ENCODE results near the gene CBARP.
A peak's percentile ranks its signal among the peaks of the same experiment; 100 is the strongest.
"Not testable (repeated sequence)": the region's sequence is repeated elsewhere in the genome, so short reads cannot be mapped to it uniquely, and the experiment has no call there.

CBARP gene

DNA sequence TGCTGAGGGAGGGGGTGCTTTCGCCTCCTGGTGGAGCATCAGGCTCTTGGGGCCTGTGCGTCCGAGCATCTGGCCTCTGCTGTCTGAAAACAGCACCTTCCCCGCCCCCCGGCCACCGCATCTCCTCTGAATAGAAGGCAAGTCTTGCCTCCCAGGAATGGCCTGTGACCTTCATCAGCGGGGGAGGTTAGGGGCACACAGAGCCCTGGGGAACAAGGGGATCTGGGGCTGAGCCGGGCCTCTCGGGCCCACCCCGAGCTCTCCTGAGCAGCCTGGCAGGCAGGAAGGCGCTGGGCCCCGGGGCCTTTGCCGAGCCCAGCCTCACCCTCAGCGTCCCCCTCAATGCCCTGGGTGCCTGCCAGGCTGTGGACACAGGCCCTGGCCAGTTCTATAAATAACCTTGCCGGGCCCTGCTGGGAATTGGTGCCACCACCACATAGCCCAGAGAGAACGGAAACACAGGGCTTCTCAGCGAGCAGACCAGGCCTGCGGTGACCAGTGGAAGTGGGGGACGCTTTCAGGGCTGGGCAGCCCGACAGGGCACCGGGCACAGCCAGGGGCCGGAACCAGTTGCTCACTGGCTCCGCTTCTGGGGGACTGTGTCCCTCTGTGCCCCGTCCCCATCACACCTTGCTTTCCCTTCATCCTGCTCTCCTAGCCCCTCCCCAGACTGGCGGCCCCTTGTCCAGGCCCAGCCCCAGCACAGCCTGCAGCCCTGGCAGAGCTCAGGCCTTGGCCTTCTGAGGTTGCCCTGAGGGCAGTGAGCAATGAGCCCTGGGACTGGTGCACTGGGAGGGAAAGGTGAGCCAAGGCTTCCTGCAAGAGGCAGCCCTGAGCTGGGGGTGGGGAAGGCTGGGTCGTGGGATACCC, 22.7 kb downstream of the CBARP start:
- no peak for FAIRE-seq

DNA sequence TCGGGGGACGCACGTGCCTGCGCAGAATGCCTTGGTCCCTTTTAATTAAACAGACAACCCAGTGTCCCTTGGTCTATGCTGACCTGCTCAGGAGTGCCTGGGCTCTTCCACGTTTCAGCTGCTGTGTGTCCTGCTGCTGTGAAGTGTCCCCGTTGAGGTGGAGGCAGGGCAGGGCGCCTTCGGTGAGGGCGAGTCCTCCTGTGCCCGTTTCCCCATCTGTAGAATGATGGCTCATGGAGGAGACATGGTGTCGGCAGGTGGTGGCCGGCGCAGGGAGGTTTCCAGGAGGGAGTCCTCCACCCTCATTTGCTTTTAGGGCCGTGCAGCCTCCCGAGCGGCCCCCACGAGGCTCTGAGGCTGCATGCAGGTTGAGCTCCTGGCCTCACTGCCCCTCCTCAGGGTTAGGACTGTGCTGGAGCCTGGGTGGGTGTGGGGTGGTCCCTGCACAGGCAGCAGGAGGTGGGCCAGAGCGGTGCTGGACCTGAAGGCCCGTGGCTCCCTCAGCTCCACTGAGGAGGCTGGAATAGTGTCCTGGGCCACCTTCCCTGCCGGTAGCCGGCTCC, 23.4 kb downstream of the CBARP start:
- no peak for DNase-seq (ENCODE audit: low spot score)
- FAIRE-seq = no peak

More for the DNA sequence above, 22.7 kb downstream of the CBARP start:
- peak; percentile 70 for DNase-seq (ENCODE audit: low spot score)

DNA sequence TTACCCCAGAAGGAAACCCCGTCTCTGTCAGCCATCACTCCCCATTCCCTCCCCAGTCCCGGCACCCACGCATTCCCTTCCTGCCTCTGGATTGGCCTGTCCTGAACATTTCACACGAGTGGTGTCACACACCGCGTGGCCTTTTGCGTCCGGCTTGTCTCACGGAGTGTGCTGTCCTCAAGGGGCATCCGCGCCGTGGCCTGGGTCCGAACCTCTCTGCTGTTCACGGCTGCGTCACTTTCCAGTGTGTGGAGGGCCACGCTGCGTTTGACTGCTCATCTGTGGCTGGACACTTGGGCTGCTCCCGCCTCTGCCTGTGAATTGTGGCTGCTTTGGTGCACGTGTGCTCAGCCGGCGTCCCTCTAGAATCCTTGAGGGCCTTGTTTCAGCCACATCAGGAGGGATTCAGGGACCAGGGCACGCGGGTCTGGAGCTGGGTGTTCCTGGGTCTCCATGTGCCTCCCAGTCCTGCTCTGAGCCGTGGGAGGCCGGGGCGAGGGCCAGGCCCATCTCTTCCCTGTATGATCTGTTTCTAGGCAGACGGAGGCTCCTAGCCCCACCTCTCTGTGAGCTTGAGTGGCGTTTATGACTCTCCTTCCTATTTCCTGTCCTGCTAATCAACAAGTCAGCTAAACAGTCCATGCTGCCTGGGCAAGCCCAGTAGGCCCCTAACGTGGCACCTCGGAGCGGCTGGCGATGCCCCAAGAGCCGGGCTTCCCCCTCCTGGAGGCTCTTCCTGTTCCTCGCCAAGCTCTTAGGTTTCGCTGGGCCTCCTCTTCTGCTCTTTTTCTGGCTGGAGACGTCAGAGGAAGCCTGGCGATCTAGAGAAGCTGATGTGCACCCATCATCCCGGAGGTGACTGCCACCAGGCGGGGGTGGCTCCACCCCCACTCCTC, 24.2 kb downstream of the CBARP start:
- FAIRE-seq = peak; percentile 15
- DNase-seq (ENCODE audit: low spot score) = peak; percentile 77

DNA sequence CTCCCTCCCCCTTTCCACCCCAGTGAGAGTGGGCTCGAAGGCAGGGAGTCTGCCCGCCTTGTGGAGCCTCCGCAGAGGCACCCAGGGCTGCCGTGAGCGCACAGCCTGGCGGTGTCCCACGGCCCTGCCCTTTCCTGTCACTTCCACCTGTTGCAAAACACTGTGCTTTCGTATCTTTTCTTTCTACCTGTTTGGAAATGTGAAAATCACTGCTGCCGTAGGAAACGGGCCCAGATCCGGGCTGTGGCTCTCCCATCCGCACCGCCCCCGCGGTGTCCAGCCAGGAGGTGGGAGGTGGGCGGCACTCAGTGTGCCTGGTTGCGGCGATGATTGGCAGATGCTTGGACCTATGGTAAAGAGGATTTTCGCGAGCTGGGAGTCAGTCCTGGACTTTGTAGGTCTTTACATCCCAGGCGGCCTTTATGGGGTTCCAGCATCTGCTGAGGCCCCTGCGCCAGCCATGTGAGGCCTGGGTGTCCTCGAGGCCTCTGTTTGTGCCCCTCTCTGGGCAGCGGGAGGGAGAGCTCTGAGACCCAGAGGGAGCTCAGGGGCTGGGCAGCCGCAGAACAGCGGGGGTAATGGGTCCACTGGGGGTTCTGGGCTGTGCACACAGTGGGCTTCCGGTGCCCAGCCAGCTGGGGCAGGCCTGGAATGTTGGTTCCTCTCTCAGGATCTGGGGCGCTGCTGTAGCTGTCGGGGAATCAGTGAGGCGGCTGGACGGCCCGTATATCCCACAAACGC, 26.1 kb downstream of the CBARP start:
- FAIRE-seq = no peak
- DNase-seq (ENCODE audit: low spot score) = no peak

DNA sequence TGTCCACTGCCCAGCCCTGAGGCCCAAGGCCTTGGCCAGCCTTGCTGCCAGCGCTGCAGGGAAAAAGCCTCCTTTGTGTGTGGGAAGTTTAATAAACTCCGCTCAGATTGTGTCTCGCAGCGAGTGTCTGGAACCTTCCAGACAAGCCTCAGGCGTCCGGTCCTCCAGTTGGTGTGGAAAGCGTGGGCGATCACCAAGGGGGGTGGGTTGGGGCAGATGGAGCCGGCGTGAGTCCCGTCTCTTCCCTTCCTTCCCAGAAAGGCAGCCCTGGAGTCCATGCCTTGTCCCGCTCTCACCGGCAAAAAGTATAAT, 27.6 kb downstream of the CBARP start:
- no peak for DNase-seq (ENCODE audit: low spot score)
- no peak for FAIRE-seq

DNA sequence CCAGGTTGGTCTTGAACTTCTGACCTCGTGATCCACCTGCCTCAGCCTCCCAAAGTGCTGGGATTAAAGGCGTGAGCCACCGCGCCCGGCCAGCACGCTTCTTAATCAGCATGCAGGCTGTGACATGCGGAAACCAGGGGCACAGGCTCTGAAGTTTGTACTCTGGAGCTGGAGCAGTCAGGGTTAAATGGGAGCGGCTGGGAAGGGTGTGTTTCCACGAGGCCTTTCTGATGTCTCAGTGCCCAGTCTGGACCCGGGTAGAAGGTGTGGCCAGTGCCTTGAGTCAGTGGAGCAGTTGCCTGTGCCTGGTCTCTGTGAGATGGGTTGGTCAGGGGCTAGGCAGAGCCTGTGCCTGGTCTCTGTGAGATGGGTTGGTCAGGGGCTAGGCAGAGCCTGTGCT, 29.0 kb downstream of the CBARP start:
- not testable (repeated sequence) for DNase-seq (ENCODE audit: low spot score); FAIRE-seq

DNA sequence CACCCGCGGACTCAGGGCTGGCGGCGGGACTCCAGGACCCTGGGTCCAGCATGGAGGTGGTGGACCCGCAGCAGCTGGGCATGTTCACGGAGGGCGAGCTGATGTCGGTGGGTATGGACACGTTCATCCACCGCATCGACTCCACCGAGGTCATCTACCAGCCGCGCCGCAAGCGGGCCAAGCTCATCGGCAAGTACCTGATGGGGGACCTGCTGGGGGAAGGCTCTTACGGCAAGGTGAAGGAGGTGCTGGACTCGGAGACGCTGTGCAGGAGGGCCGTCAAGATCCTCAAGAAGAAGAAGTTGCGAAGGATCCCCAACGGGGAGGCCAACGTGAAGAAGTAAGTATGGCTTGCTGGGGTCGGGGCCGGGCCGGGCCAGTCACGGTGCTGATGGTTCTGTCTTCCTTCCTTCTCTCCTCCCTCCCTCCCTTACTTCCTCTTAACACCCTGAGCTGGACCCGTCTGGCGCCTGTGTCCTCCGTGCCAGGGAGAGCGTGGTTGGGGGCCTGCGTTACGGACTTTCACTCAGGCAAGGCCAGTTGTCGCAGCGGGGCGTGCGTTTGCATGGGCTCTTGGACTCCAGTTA, 30.8 kb downstream of the CBARP start:
- FAIRE-seq = no peak
- no peak for DNase-seq (ENCODE audit: low spot score)

DNA sequence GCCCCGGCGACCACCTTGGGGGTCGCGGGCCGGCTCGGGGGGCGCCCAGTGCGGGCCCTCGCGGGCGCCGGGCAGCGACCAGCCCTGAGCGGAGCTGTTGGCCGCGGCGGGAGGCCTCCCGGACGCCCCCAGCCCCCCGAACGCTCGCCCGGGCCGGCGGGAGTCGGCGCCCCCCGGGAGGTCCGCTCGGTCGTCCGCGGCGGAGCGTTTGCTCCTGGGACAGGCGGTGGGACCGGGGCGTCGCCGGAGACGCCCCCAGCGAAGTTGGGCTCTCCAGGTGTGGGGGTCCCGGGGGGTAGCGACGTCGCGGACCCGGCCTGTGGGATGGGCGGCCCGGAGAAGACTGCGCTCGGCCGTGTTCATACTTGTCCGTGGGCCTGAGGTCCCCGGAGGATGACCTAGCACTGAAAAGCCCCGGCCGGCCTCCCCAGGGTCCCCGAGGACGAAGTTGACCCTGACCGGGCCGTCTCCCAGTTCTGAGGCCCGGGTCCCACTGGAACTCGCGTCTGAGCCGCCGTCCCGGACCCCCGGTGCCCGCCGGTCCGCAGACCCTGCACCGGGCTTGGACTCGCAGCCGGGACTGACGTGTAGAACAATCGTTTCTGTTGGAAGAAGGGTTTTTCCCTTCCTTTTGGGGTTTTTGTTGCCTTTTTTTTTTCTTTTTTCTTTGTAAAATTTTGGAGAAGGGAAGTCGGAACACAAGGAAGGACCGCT, 31.5 kb downstream of the CBARP start:
- DNase-seq (ENCODE audit: low spot score) (no peak), FAIRE-seq (no peak)

DNA sequence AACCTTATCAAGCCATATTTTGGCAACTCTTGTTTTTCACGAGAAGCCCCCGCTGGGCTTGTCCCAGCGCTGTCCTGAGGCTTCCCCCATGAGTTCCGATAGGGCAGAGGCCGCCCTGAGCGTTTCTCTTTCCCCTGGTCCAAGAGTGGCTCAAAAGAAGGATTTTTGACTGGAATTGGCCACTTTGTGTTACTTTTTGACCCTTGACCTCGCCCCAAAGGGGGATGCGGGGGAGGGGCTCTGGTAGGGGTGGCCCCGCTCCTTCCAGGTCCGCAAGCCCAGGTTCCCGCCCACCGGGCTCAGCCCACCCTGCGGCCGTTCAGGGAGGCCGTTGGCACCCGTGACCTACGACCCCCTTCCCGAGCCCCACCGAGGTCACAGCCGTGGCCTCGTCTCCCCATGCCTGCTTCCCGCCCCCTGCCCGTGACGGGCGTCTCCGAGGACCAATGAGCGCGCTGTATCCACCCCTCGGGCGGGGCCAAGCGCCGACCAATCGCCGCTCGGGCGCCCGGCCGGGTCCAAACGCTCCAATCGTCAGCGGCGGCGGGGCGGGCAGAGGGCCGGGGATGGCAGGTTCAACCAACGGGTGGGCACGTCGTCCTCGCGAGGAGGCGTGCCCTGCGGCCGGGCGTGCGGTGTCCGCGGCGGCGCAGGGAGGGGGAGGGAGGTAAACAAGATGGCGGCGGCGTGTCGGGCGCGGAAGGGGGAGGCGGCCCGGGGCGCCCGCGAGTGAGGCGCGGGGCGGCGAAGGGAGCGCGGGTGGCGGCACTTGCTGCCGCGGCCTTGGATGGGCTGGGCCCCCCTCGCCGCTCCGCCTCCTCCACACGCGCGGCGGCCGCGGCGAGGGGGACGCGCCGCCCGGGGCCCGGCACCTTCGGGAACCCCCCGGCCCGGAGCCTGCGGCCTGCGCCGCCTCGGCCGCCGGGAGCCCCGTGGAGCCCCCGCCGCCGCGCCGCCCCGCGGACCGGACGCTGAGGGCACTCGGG, 32.4 kb downstream of the CBARP start, which contains the start of gene STK11:
STK11 (plus strand) TSS at position 665 of the 986 bp plus-strand sequence. CDS start 1,136 bp downstream, outside the sequence.
- DNase-seq (ENCODE audit: low spot score) (peak; percentile 89), FAIRE-seq (peak; percentile 57)

DNA sequence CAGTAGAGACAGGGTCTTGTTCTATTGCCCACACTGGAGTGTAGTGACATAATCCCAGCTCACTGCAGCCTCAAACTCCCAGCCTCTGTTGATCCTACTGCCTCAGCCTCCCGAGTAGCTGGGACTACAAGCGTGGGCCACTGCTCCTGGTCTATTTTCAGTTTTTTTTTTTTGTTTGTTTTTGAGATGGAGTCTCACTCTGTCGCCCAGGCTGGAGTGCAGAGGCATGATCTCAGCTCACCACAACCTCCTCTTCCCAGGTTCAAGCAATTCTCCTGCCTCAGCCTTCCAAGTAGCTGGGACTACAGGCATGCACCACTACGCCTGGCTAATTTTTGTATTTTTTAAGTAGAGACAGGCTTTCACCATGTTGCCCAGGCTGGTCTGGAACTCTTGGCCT, 37.2 kb downstream of the CBARP start:
- FAIRE-seq = not testable (repeated sequence)
- peak; percentile 15 for DNase-seq (ENCODE audit: low spot score)

DNA sequence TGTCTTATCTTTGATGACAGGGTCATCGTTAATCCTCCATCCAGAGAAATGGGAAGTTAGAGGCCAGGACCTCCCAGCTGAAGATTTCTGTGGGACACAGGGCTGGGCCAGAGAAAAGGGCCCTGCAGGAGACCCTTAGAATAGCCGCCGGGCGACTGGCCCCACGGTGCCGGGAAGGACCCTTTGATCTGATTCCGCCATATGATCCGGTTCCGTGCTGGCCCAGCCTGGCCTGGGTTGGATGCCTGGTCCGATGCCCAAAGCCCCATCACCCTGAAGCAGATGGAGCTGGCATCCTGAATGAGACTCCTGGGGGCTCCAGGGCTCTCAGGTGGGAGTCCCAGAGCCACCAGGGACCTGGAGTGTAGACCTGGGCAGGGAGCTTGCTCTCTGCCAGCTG, 38.3 kb downstream of the CBARP start:
- DNase-seq (ENCODE audit: low spot score) (no peak), FAIRE-seq (no peak)

DNA sequence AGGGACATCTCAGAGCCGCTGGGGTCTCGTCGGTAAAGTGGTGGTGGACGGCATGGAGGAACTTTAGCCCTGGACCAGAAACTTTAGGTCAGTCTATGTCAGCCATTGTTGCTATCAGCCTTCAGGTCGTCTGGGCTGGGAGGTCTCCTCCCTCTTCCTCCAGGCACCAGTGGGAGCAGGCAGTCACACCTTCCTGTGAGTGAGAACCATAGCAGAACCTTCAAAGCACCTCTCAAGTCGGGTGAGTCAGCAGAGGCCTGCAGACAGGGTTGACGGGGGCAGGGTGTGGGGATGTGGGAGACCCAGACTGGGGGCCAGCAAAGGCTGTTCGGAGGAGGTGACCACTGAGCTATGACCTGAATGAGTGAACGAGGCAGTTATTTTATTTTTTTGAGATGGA, 48.4 kb downstream of the CBARP start:
- DNase-seq (ENCODE audit: low spot score) (peak; percentile 90), FAIRE-seq (peak; percentile 77)

DNA sequence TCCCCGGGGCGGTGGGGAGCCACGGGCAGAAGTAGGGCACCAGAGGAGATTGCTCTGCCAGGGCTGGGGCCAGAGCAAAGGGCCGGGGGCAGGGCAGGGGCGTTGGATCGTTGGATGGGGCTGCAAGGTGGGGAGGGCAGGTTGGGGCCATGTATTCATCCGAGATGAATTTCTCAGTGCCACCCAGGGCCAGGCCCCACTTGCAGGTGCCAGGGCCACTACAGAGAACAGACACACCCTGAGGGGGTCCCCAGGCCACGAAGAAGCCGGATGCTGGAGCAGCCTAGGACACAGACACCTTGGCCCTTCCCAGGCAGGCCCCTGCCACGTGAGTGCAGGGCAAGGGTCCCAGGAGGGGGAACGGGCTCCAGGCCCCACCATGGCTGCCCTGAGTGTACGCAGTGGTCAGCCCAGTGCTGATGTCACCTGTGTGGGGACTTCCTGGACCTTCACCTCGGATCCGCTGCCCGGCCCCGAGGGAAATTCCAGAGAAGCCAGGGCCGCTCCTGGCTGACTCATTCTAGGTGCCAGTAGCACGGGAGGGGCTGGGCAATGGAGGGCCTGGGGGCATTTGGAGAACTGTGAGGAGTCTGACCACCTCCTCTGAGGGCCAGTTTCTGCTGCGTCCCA, 54.1 kb downstream of the CBARP start:
- DNase-seq (ENCODE audit: low spot score) (peak; percentile 86), FAIRE-seq (peak; percentile 84)

DNA sequence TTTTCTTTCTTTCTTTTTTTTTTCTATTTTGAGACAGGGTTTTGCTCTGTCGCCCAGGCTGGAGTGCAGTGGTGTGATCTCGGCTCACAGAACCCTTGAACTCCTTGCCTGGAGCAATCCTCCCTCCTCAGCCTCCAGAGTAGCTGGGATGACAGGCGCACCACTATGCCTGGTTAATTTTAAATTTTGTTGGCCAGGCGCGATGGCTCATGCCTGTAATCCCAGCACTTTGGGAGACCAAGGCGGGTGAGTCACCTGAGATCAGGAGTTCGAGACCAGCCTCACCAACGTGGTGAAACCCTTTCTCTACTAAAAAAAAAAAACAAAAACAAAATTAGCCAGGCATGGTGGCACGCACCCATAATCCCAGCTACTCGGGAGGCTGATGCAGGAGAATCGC, 55.1 kb downstream of the CBARP start:
- DNase-seq (ENCODE audit: low spot score) (peak; percentile 53), FAIRE-seq (peak; percentile 64)

DNA sequence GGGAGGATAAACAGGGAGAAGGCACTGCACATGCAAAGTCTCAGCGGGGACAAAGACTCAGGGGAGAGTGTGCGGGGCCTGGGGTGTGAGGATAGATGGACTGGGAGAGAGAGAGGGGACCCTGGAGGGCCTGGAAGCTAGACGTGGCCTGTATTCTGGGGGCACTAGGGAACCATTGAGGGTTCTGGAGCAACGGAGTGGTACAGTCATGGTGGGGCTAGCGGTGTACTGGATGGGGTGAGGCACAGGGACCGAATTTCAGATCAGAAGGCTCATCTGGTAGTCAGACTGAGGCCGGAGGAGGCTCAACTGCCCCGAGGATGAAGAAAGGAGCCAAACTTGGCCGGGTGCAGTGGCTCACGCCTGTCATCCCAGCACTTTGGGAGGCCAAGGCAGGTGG, 55.7 kb downstream of the CBARP start:
- FAIRE-seq = no peak
- no peak for DNase-seq (ENCODE audit: low spot score)

DNA sequence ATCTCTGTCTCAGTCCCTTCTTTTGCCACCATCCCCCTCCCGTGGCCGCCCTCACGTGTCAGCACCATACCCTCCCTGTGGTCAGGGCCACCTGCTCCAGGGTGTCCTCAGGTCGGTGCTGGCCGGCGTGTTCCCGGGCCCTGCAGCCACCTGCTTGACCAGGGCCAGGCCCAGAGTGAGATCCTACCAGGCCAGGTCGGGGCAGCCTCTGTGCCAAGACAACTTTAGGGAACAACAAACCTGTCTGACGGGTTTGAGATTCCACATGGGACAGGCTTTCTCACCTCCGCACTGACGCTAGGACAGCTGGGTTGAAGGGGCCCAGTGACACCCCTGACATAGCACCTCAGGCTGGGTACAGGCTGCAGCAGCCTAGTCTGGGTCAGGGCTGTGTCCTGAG, 56.2 kb downstream of the CBARP start:
- FAIRE-seq (no peak), DNase-seq (ENCODE audit: low spot score) (no peak)

All from RCC 7860 (cell line).